ENCODE results near the gene VSTM5. TPM values are rescaled to one million over a fixed set of nuclear protein-coding genes. Genes with fewer than 3 reads are reported as not detected.

Gene VSTM5
- total and polyA plus RNA-seq, 4 donors = 0.05 TPM; not detected in 3

GRCh38 chr11:93827363-93827762, 23.1 kb downstream of the VSTM5 start:
- H3K9ac ChIP-seq (ENCODE audit: low read depth in 1 of 2, low read length in 2 of 2) = no peak overlapping the region
- no peaks in the 10 kb centered on the region for H3K4me1 ChIP-seq (ENCODE audit: control insufficient read depth in 4 of 4, insufficient read depth in 4 of 4, low read length in 3 of 4)
- DNase-seq (ENCODE audit: low spot score) = no peak
- H3K36me3 ChIP-seq (ENCODE audit: control insufficient read depth in 4 of 4, insufficient read depth in 3 of 4, low read depth in 1 of 4, low read length in 3 of 4) = no peaks in the 10 kb centered on the region
- no peaks in the 10 kb centered on the region for H3K27me3 ChIP-seq (ENCODE audit: control insufficient read depth in 4 of 4, insufficient read depth in 4 of 4, low read length in 3 of 4)
- TF ChIP-seq GABPA (IDR thresholded peaks at IDR 0.05 in 1 of 2, conservative IDR thresholded peaks at IDR 0.05 in 1 of 2) = no peak
- H3K4me3 ChIP-seq (ENCODE audit: low read depth in 1 of 3, low read length in 3 of 3) = no peak overlapping the region
- H3K9me3 ChIP-seq (ENCODE audit: control insufficient read depth in 4 of 4, low read length in 3 of 4) = no peaks in the 10 kb centered on the region
- H3K27ac ChIP-seq (ENCODE audit: low read depth in 1 of 2, low read length in 2 of 2) = no peak overlapping the region
- 83% methylated on average over 1 of the region's 1 CpG for WGBS

DNA sequence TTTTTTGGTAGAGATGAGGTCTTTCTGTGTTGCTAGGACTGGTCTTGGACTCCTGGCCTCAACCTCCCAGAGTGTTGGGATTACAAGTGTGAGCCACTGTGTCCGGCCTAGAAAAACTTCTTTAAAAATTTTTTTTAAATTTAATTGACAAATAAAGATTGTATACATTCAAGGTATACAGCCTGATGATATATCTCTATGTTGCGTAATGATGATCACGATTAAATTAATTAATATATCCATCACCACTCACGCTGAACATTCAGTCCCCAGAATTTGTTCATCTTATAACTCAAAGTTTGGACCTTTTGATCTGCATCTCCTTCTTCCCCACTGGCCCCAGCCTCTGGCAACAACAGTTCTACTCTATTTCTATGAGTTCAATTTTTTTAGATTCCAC, 27.2 kb downstream of the VSTM5 start:
- 96% methylated on average over 4 of the region's 4 CpGs for WGBS
- H3K4me3 ChIP-seq (ENCODE audit: low read depth in 1 of 3, low read length in 3 of 3) = no peak overlapping the region
- TF ChIP-seq CTCF (IDR thresholded peaks at IDR 0.05; ENCODE audit: low read depth, low read length, missing input control) (no peak), SP1 (IDR thresholded peaks at IDR 0.05) (no peak), FOXA2 (IDR thresholded peaks at IDR 0.05) (no peak), EGR1 (IDR thresholded peaks at IDR 0.05; ENCODE audit: low read depth in 2 of 2) (no peak), HNF4A (conservative IDR thresholded peaks at IDR 0.05) (no peak), FOXA1 (IDR thresholded peaks at IDR 0.05) (no peak)

DNA sequence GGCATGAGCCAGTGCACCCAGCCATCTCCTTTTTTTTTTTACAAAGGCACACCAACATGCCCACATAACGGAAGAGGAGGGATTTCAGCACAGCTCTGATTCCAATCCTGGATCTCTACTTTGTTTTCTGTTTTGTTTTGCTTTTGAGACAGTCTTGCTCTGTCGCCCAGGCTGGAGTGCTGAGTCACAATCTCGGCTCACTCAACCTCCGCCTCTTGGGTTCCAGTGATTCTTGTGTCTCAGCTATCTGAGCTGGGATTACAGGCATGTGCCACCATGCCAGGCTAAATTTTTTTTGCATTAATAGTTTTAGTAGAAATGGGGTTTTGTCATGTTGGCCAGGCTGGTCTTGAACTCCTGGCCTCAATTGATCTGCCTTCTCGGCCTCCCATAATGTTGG, 28.1 kb downstream of the VSTM5 start:
- H3K4me1 ChIP-seq (ENCODE audit: control insufficient read depth in 4 of 4, insufficient read depth in 4 of 4, low read length in 3 of 4) = no peaks in the 10 kb centered on the region
- TF ChIP-seq NR2F2 (IDR thresholded peaks at IDR 0.05) = no peak
- TF ChIP-seq EGR1 (IDR thresholded peaks at IDR 0.05; ENCODE audit: low read depth in 2 of 2) = no peak
- no peak for TF ChIP-seq JUND (IDR thresholded peaks at IDR 0.05)
- no peak for TF ChIP-seq ZBTB33 (IDR thresholded peaks at IDR 0.05)
- TF ChIP-seq SP1 (IDR thresholded peaks at IDR 0.05) = no peak
- no peaks in the 10 kb centered on the region for H3K36me3 ChIP-seq (ENCODE audit: control insufficient read depth in 4 of 4, insufficient read depth in 3 of 4, low read depth in 1 of 4, low read length in 3 of 4)
- H3K9ac ChIP-seq (ENCODE audit: low read depth in 1 of 2, low read length in 2 of 2) = no peak overlapping the region
- 91% methylated on average over 5 of the region's 5 CpGs for WGBS
- no peak overlapping the region for H3K27ac ChIP-seq (ENCODE audit: low read depth in 1 of 2, low read length in 2 of 2)
- H3K27me3 ChIP-seq (ENCODE audit: control insufficient read depth in 4 of 4, insufficient read depth in 4 of 4, low read length in 3 of 4) = no peaks in the 10 kb centered on the region
- no peak overlapping the region for H3K4me3 ChIP-seq (ENCODE audit: low read depth in 1 of 3, low read length in 3 of 3)
- no peaks in the 10 kb centered on the region for H3K9me3 ChIP-seq (ENCODE audit: control insufficient read depth in 4 of 4, low read length in 3 of 4)
- no peak for DNase-seq (ENCODE audit: low spot score)

More for the DNA sequence above, 27.2 kb downstream of the VSTM5 start:
- Histone ChIP-seq H3K9me3 (ENCODE audit: control insufficient read depth in 4 of 4, low read length in 3 of 4) (no peaks in the 10 kb centered on the region), H3K36me3 (ENCODE audit: control insufficient read depth in 4 of 4, insufficient read depth in 3 of 4, low read depth in 1 of 4, low read length in 3 of 4) (no peaks in the 10 kb centered on the region), H3K4me1 (ENCODE audit: control insufficient read depth in 4 of 4, insufficient read depth in 4 of 4, low read length in 3 of 4) (no peaks in the 10 kb centered on the region), H3K27ac (ENCODE audit: low read depth in 1 of 2, low read length in 2 of 2) (no peak overlapping the region), H3K27me3 (ENCODE audit: control insufficient read depth in 4 of 4, insufficient read depth in 4 of 4, low read length in 3 of 4) (no peaks in the 10 kb centered on the region), H3K9ac (ENCODE audit: low read depth in 1 of 2, low read length in 2 of 2) (no peak overlapping the region)
- DNase-seq (ENCODE audit: low spot score) = no peak

- Histone ChIP-seq H3K4me1 (ENCODE audit: control insufficient read depth in 4 of 4, insufficient read depth in 4 of 4, low read length in 3 of 4) (no peaks in the 10 kb centered on the region), H3K9me3 (ENCODE audit: control insufficient read depth in 4 of 4, low read length in 3 of 4) (no peaks in the 10 kb centered on the region), H3K27me3 (ENCODE audit: control insufficient read depth in 4 of 4, insufficient read depth in 4 of 4, low read length in 3 of 4) (no peaks in the 10 kb centered on the region), H3K27ac (ENCODE audit: low read depth in 1 of 2, low read length in 2 of 2) (no peak overlapping the region), H3K36me3 (ENCODE audit: control insufficient read depth in 4 of 4, insufficient read depth in 3 of 4, low read depth in 1 of 4, low read length in 3 of 4) (peaks cover 0 to 2% (median 0%) of the 10 kb centered on the region in 4 donors), H3K9ac (ENCODE audit: low read depth in 1 of 2, low read length in 2 of 2) (no peak overlapping the region), H3K4me3 (ENCODE audit: low read depth in 1 of 3, low read length in 3 of 3) (no peak overlapping the region)
- 23% methylated on average over 2 of the region's 2 CpGs for WGBS
- no peak for TF ChIP-seq FOXA1 (IDR thresholded peaks at IDR 0.05)
- no peak for TF ChIP-seq RXRA (IDR thresholded peaks at IDR 0.05)
- no peak for TF ChIP-seq ATF3 (IDR thresholded peaks at IDR 0.05)
- TF ChIP-seq GABPA (IDR thresholded peaks at IDR 0.05 in 1 of 2, conservative IDR thresholded peaks at IDR 0.05 in 1 of 2) = no peak
- DNase-seq (ENCODE audit: low spot score) = no peak
Measured at GRCh38 chr11:93821617-93822016, 28.8 kb downstream of the VSTM5 start.
